GM12878 (cell line): Measurements from ENCODE around the gene AKT1. TPM values are rescaled to one million over a fixed set of nuclear protein-coding genes. Genes with fewer than 3 reads are reported as not detected.

Source experiments
- ATAC-seq: fragments of 200-7000 bp; cut with Tn5 transposase; 3 replicates; pipeline ENCODE4 v1.9.1; 2020; ENCODE audit warnings: mild to moderate bottlenecking, moderate library complexity
- BruUV-seq: library from RNA; stranded (reverse); fragments of 400-500 nt; replicated peaks from 2 replicates; lab custom pipeline; 2021; lab: Mats Ljungman, UMichigan
- CTCF ChIA-PET: fragments of 300-600 bp; sonication (Branson Sonifier 250); formaldehyde crosslinking; extraction: SDS; loops from one replicate; lab custom pipeline; 2021; ENCODE audit warnings: inconsistent platforms; lab: Yijun Ruan, JAX
- POLR2A ChIA-PET: fragments of 350-600 bp; formaldehyde crosslinking; extraction: SDS; loops from one replicate; lab custom pipeline; 2021; ENCODE audit warnings: inconsistent platforms; lab: Charles Lee
- RAD21 ChIA-PET: fragments of 300-600 bp; sonication (Branson Sonifier 250); formaldehyde crosslinking; loops from one replicate; lab custom pipeline; 2023; ENCODE audit warnings: antibody characterized with exemption; ENCODE audit not compliant: unreplicated experiment; lab: Charles Lee
- SMC1A ChIA-PET: fragments of 300-600 bp; sonication (Branson Sonifier 250); formaldehyde crosslinking; loops from one replicate; lab custom pipeline; 2023; ENCODE audit not compliant: unreplicated experiment, uncharacterized antibody; lab: Charles Lee
- DNase-seq: peaks from one replicate; pipeline ENCODE4 v3.0.0-alpha.2; 2011; ENCODE audit warnings: low read depth, low spot score
- FAIRE-seq: peaks from 3 replicates; lab custom pipeline; 2011; peaks lifted over from hg19 to GRCh38; lab: Jason Lieb, UNC
- H2AFZ ChIP-seq: 2 replicates; pipeline ENCODE4 v1.6.0; 2011; ENCODE audit warnings: low read depth, low read length, control low read depth; ENCODE audit not compliant: control insufficient read depth
- H3K27ac ChIP-seq: 2 replicates; pipeline ENCODE4 v1.5.1; 2011; ENCODE audit warnings: control low read depth; ENCODE audit not compliant: control insufficient read depth, insufficient read depth
- H3K27me3 ChIP-seq, 2 experiments: replicated peaks in 1 of 2; 2 replicates each; pipeline versions ENCODE4 v1.6.0 to v1.6.1; 2011; ENCODE audit warnings: low read length in 1 of 2; ENCODE audit not compliant: control insufficient read depth in 2 of 2, insufficient read depth in 2 of 2
- H3K36me3 ChIP-seq, 2 experiments: 2 replicates each; pipeline ENCODE4 v1.5.1; 2011; ENCODE audit warnings: low read length in 1 of 2; ENCODE audit not compliant: control insufficient read depth in 2 of 2, insufficient read depth in 2 of 2
- H3K4me1 ChIP-seq: 2 replicates; pipeline ENCODE4 v1.6.1; 2011; ENCODE audit warnings: mild to moderate bottlenecking, low read length, moderate library complexity, mixed read lengths; ENCODE audit not compliant: control insufficient read depth, insufficient read depth
- H3K4me2 ChIP-seq: 2 replicates; pipeline ENCODE4 v1.6.0; 2011; ENCODE audit warnings: control low read depth; ENCODE audit not compliant: control insufficient read depth, insufficient read depth
- H3K4me3 ChIP-seq: fragments of 200-600 bp; sonication (generic); 2 replicates; pipeline ENCODE4 v1.5.1; 2016
- H3K79me2 ChIP-seq: 2 replicates; pipeline ENCODE4 v1.6.0; 2011; ENCODE audit warnings: low read length; ENCODE audit not compliant: control insufficient read depth, insufficient read depth
- H3K9ac ChIP-seq: 2 replicates; pipeline ENCODE4 v1.8.0; 2011; ENCODE audit warnings: low read length, control low read depth, mixed read lengths; ENCODE audit not compliant: control insufficient read depth, insufficient read depth
- H3K9me3 ChIP-seq: replicated peaks from 3 replicates; pipeline ENCODE4 v1.5.1; 2011; ENCODE audit warnings: mild to moderate bottlenecking, low read length; ENCODE audit not compliant: control insufficient read depth, insufficient read depth
- H4K20me1 ChIP-seq: 2 replicates; pipeline ENCODE4 v1.6.0; 2011; ENCODE audit not compliant: control insufficient read depth, insufficient read depth
- BMI1 ChIP-seq: fragments of 450-650 bp; IDR thresholded peaks from 2 replicates; pipeline ENCODE4 v1.6.1; 2016; ENCODE audit warnings: mild to moderate bottlenecking, moderate library complexity, borderline replicate concordance
- CBX3 ChIP-seq: fragments of 200-600 bp; sonication (generic); IDR thresholded peaks from 2 replicates; pipeline ENCODE4 v1.6.1; 2016; ENCODE audit warnings: low read depth, borderline replicate concordance
- CEBPB ChIP-seq, 2 experiments: fragments of 150-350 bp in 1 of 2; IDR thresholded peaks; 2 replicates each; pipeline ENCODE4 v1.6.1; 2012 to 2014; ENCODE audit warnings: low read depth in 2 of 2, low read length in 2 of 2, borderline replicate concordance in 1 of 2, inconsistent platforms in 1 of 2
- CHD4 ChIP-seq: fragments of 200-600 bp; sonication (generic); IDR thresholded peaks from 2 replicates; pipeline ENCODE4 v1.6.1; 2016; ENCODE audit warnings: mild to moderate bottlenecking
- CREM ChIP-seq: IDR thresholded peaks from 2 replicates; pipeline ENCODE4 v1.6.1; 2014; ENCODE audit warnings: antibody characterized with exemption, low read depth
- CTCF ChIP-seq, 3 experiments: IDR thresholded peaks in 2 of 3; conservative IDR thresholded peaks in 1 of 3; 2 replicates each; pipeline ENCODE4 v1.5.1; 2011; ENCODE audit warnings: low read depth in 3 of 3, low read length in 3 of 3, mild to moderate bottlenecking in 3 of 3, control low read depth in 2 of 3, moderate library complexity in 2 of 3, inconsistent platforms in 1 of 3, mixed read lengths in 1 of 3; ENCODE audit not compliant: control insufficient read depth in 2 of 3, insufficient read depth in 1 of 3; ENCODE audit errors: extremely low read depth in 1 of 3
- GATAD2B ChIP-seq: fragments of 450-650 bp; conservative IDR thresholded peaks from 2 replicates; pipeline ENCODE4 v1.6.1; 2017; ENCODE audit warnings: low read depth, mild to moderate bottlenecking, moderate library complexity
- MEF2A ChIP-seq: IDR thresholded peaks from 2 replicates; pipeline ENCODE4 v1.6.1; 2011; ENCODE audit warnings: low read depth, mild to moderate bottlenecking, low read length, moderate library complexity; ENCODE audit not compliant: insufficient read depth
- NR2C1 ChIP-seq: fragments of 450-650 bp; IDR thresholded peaks from 2 replicates; pipeline ENCODE4 v1.6.1; 2017; ENCODE audit warnings: antibody characterized with exemption, mild to moderate bottlenecking, moderate library complexity
- NRF1 ChIP-seq: conservative IDR thresholded peaks from 2 replicates; pipeline ENCODE4 v1.6.1; 2011; ENCODE audit warnings: mild to moderate bottlenecking, low read depth, low read length, improper control_type of control experiment
- PKNOX1 ChIP-seq: fragments of 450-650 bp; IDR thresholded peaks from 2 replicates; pipeline ENCODE4 v1.6.1; 2016; ENCODE audit warnings: mild to moderate bottlenecking
- ZBTB11 ChIP-seq: fragments of 450-650 bp; formaldehyde crosslinking; IDR thresholded peaks from 2 replicates; pipeline ENCODE4 v1.5.0; 2022; ENCODE audit warnings: mild to moderate bottlenecking, missing genetic modification characterization
- ZBTB40 ChIP-seq: fragments of 450-650 bp; IDR thresholded peaks from 2 replicates; pipeline ENCODE4 v1.6.1; 2016; ENCODE audit warnings: mild to moderate bottlenecking, moderate library complexity, borderline replicate concordance
- WGBS: methylation state at CpG from one replicate; pipeline ENCODE4 v1.1.6; 2016; ENCODE audit warnings: low lambda C conversion rate; ENCODE audit not compliant: insufficient replicate concordance, insufficient coverage; ENCODE audit errors: missing lambda C conversion rate; 5-methylcytosine and 5-hydroxymethylcytosine counted together
- in situ Hi-C: fragments of 300-500 bp; cut with MboI; formaldehyde crosslinking; loops from 9 replicates; pipeline ENCODE4 v1.14.3; 2018; ENCODE audit warnings: mixed read lengths
- intact Hi-C: fragments of 100-400 bp; cut with micrococcal nuclease; formaldehyde crosslinking; loops from one replicate; pipeline ENCODE4 v1.14.2; 2022; ENCODE audit not compliant: unreplicated experiment
- polyA plus RNA-seq, 11 experiments: library from polyadenylated mRNA; depleted of rRNA in 4 of 11; unstranded in 6 of 11; stranded (reverse) in 5 of 11; fragments of >200 nt; fragmentation: Nextera tagmentation in 4 of 11; fragmentation: Illumina TruSeq in 1 of 11; extraction: Ambion mirVana in 4 of 11; extraction: Trizol in 1 of 11; gene quantifications; 1 replicate in 1 of 11; 2 replicates in 10 of 11; pipeline versions ENCODE4 v1.2.1 to v1.2.3, GENCODE V29; 2011 to 2016; ENCODE audit warnings: inconsistent platforms in 2 of 11, missing spikeins in 2 of 11, low read depth in 1 of 11
- total RNA-seq, 4 experiments: library from RNA; depleted of rRNA in 3 of 4; stranded (reverse); fragments of >200 nt in 3 of 4; fragmentation: Illumina TruSeq in 1 of 4; extraction: Trizol in 1 of 4; gene quantifications; 2 replicates each; pipeline versions ENCODE4 v1.2.1 to v1.2.3, GENCODE V29; 2013 to 2021

AKT1 gene
- total and polyA plus RNA-seq, 10 of the 15 experiments (the other 5 are each of a cell fraction or from before 2014, with no cell fraction given): 0.63 to 110 (median 58.9) TPM

GRCh38 chr14:104767634-104767918 is 28.0 kb downstream of the AKT1 start:
- TF ChIP-seq CHD4 (no peak), GATAD2B (no peak), ZBTB11 (CRISPR knock-in tag) (no peak), PKNOX1 (no peak), BMI1 (no peak), CEBPB (IDR thresholded peaks at IDR 0.05; ENCODE audit: borderline replicate concordance in 1 of 2, low read depth in 2 of 2, low read length in 2 of 2) (no peak), NRF1 (no peak), CTCF (IDR thresholded peaks at IDR 0.05 in 2 of 3, conservative IDR thresholded peaks at IDR 0.05 in 1 of 3; ENCODE audit: control insufficient read depth in 2 of 3, extremely low read depth in 1 of 3, insufficient read depth in 1 of 3, low read depth in 3 of 3, low read length in 3 of 3) (no peak), CREM (no peak), NR2C1 (no peak), ZBTB40 (no peak), MEF2A (no peak), CBX3 (no peak)
- 55% methylated on average over 5 of the region's 5 CpGs for WGBS
- ATAC-seq (no peak), FAIRE-seq (no peak), DNase-seq (no peak)
- H3K36me3 ChIP-seq: peaks cover 5 to 11% of the 10 kb centered on the region in 2 experiments; a peak in 3 of 4 replicates
- H3K4me1 ChIP-seq: no peaks in the 10 kb centered on the region; the same call in 1 of the 2 replicates
- no peak overlapping the region for H3K27ac ChIP-seq
- no peaks in the 10 kb centered on the region for H4K20me1 ChIP-seq
- H3K79me2 ChIP-seq: no peaks in the 10 kb centered on the region
- no peaks in the 10 kb centered on the region for H3K27me3 ChIP-seq
- CTCF ChIA-PET: interaction anchor here (0.8 to 3.0 kb wide), 4 partner anchors 15 to 315 kb away, joined by 3 to 48 read pairs (median 8); partner anchors contain the start of gene SIVA1
- intact Hi-C loops (no loop called here), in situ Hi-C loops (loop anchor here (5.0 kb wide), 1 partner anchor 55 kb away; no protein-coding TSS in a partner anchor)
- H3K9ac ChIP-seq: no peak overlapping the region
- H3K4me2 ChIP-seq: no peak overlapping the region
- no peaks in the 10 kb centered on the region; the same call in 2 of the 3 replicates for H3K9me3 ChIP-seq
- no peak overlapping the region for H3K4me3 ChIP-seq
- POLR2A ChIA-PET: no interaction called here
- RAD21 ChIA-PET: no interaction called here
- BruUV-seq: no TSS peak
- no peak overlapping the region for H2AFZ ChIP-seq
- SMC1A ChIA-PET: interaction anchor here (2.0 kb wide), 1 partner anchor 15 kb away, joined by 5 read pairs; the partner anchor contains the start of gene SIVA1
